Eye (tissue), 1 donor: ENCODE measurements around the gene UGCG.
A peak's percentile ranks its signal among the peaks of the same experiment; 100 is the strongest.
"Not testable (repeated sequence)": the region's sequence is repeated elsewhere in the genome, so short reads cannot be mapped to it uniquely, and the experiment has no call there.

Source experiments
- DNase-seq: peaks from one replicate; pipeline ENCODE4 v3.0.0-alpha.2; 2015

Gene UGCG

GRCh38 chr9:111957856-111958631 lies 61.4 kb downstream of the UGCG start:
- DNase-seq = peak; percentile 64

- no peak for DNase-seq
These were observed 63.1 kb downstream of the UGCG start for GRCh38 chr9:111959468-111960359.

GRCh38 chr9:111960485-111960884 lies 63.9 kb downstream of the UGCG start:
- not testable (repeated sequence) for DNase-seq

GRCh38 chr9:111961009-111961408 lies 64.4 kb downstream of the UGCG start:
- no peak for DNase-seq

- no peak for DNase-seq
These were observed 65.0 kb downstream of the UGCG start for GRCh38 chr9:111961575-111961974.

GRCh38 chr9:111962021-111962420 lies 65.4 kb downstream of the UGCG start:
- no peak for DNase-seq

- DNase-seq = no peak
These were observed 67.4 kb downstream of the UGCG start for GRCh38 chr9:111963995-111964394.

- no peak for DNase-seq
These were observed 69.0 kb downstream of the UGCG start for GRCh38 chr9:111965566-111966019.

- DNase-seq = no peak
These were observed 69.6 kb downstream of the UGCG start for GRCh38 chr9:111966124-111966723.

GRCh38 chr9:111966861-111967291 lies 70.3 kb downstream of the UGCG start:
- DNase-seq = no peak

GRCh38 chr9:111967621-111968020 lies 71.0 kb downstream of the UGCG start:
- no peak for DNase-seq

- DNase-seq = no peak
These were observed 72.4 kb downstream of the UGCG start for GRCh38 chr9:111969061-111969460.

GRCh38 chr9:111969622-111970021 lies 73.0 kb downstream of the UGCG start:
- peak; percentile 44 for DNase-seq

- DNase-seq = no peak
These were observed 74.2 kb downstream of the UGCG start for GRCh38 chr9:111970827-111971226.

- peak; percentile 27 for DNase-seq
These were observed 77.6 kb downstream of the UGCG start for GRCh38 chr9:111974092-111974681.

GRCh38 chr9:111975709-111976108 lies 79.1 kb downstream of the UGCG start:
- no peak for DNase-seq

- DNase-seq = no peak
These were observed 82.0 kb downstream of the UGCG start for GRCh38 chr9:111978616-111979015.

- no peak for DNase-seq
These were observed 82.9 kb downstream of the UGCG start for GRCh38 chr9:111979561-111979960.

- DNase-seq = no peak
These were observed 83.8 kb downstream of the UGCG start for GRCh38 chr9:111980398-111980797.

- DNase-seq = no peak
These were observed 86.9 kb downstream of the UGCG start for GRCh38 chr9:111983484-111983908.

GRCh38 chr9:111984086-111984802 lies 87.6 kb downstream of the UGCG start:
- no peak for DNase-seq
